IMR-90 (cell line): ENCODE data around the gene SLC39A11. TPM values are rescaled to one million over a fixed set of nuclear protein-coding genes. Genes with fewer than 3 reads are reported as not detected.

ENCODE experiments used
- ATAC-seq: fragments of 200-7000 bp; cut with Tn5 transposase; 2 replicates; pipeline ENCODE4 v1.9.1; 2020; ENCODE audit warnings: low read depth, mild to moderate bottlenecking, moderate library complexity
- BruUV-seq: library from RNA; stranded (reverse); fragments of 400-500 nt; replicated peaks from 2 replicates; lab custom pipeline; 2021; lab: Mats Ljungman, UMichigan
- CTCF ChIA-PET: fragments of 300-600 bp; formaldehyde crosslinking; extraction: SDS; loops from one replicate; lab custom pipeline; 2021; ENCODE audit warnings: antibody characterized with exemption; lab: Yijun Ruan, JAX
- POLR2A ChIA-PET: fragments of 300-600 bp; sonication (Branson Sonifier 250); formaldehyde crosslinking; loops from one replicate; lab custom pipeline; 2022; ENCODE audit warnings: antibody characterized with exemption; ENCODE audit not compliant: unreplicated experiment; lab: Charles Lee
- DNase-seq: peaks from one replicate; pipeline ENCODE4 v3.0.0; 2013
- H2AFZ ChIP-seq: replicated peaks from 2 replicates; pipeline ENCODE3; 2013; ENCODE audit warnings: low read length, mild to moderate bottlenecking; ENCODE audit not compliant: poor library complexity
- H2AK5ac ChIP-seq: 2 replicates; pipeline ENCODE4 v1.6.1; 2013; ENCODE audit warnings: low read depth, low read length, inconsistent platforms
- H2AK9ac ChIP-seq: replicated peaks from 2 replicates; pipeline ENCODE3; 2013; ENCODE audit warnings: mild to moderate bottlenecking, low read depth, low read length, moderate library complexity; ENCODE audit not compliant: poor library complexity
- H2BK120ac ChIP-seq: 2 replicates; pipeline ENCODE4 v1.6.1; 2013; ENCODE audit warnings: low read depth, low read length, inconsistent platforms
- H2BK15ac ChIP-seq: 3 replicates; pipeline ENCODE4 v1.6.1; 2013; ENCODE audit warnings: low read depth, low read length, inconsistent platforms
- H2BK20ac ChIP-seq: 2 replicates; pipeline ENCODE4 v1.6.1; 2013; ENCODE audit warnings: low read depth, mild to moderate bottlenecking, inconsistent platforms, low read length, moderate library complexity
- H2BK5ac ChIP-seq: 2 replicates; pipeline ENCODE4 v1.6.1; 2013; ENCODE audit warnings: mild to moderate bottlenecking, low read depth, low read length, inconsistent platforms; ENCODE audit not compliant: poor library complexity, severe bottlenecking
- H3K14ac ChIP-seq: replicated peaks from 2 replicates; pipeline ENCODE4 v1.6.1; 2013; ENCODE audit warnings: low read depth, low read length, inconsistent platforms
- H3K18ac ChIP-seq: 2 replicates; pipeline ENCODE4 v1.6.1; 2013; ENCODE audit warnings: low read depth, low read length, control low read depth
- H3K23ac ChIP-seq: 2 replicates; pipeline ENCODE4 v1.6.1; 2013; ENCODE audit warnings: low read depth, low read length, inconsistent platforms
- H3K27ac ChIP-seq: 2 replicates; pipeline ENCODE4 v1.5.1; 2013; ENCODE audit warnings: mild to moderate bottlenecking, control low read depth, low read length; ENCODE audit not compliant: insufficient read depth
- H3K27me3 ChIP-seq: 2 replicates; pipeline ENCODE4 v1.6.1; 2013; ENCODE audit warnings: low read length; ENCODE audit not compliant: control insufficient read depth, insufficient read depth
- H3K36me3 ChIP-seq: 2 replicates; pipeline ENCODE4 v1.6.1; 2013; ENCODE audit warnings: low read length, mixed read lengths; ENCODE audit not compliant: control insufficient read depth, insufficient read depth
- H3K4ac ChIP-seq: 2 replicates; pipeline ENCODE4 v1.6.1; 2013; ENCODE audit warnings: low read depth, low read length, inconsistent platforms
- H3K4me1 ChIP-seq: 2 replicates; pipeline ENCODE4 v1.6.1; 2013; ENCODE audit warnings: low read length, mixed read lengths; ENCODE audit not compliant: control insufficient read depth, insufficient read depth
- H3K4me2 ChIP-seq: 2 replicates; pipeline ENCODE4 v1.6.1; 2013; ENCODE audit warnings: low read depth, mild to moderate bottlenecking, control low read depth, low read length, moderate library complexity
- H3K4me3 ChIP-seq: 2 replicates; pipeline ENCODE4 v1.5.1; 2013; ENCODE audit warnings: low read depth, mild to moderate bottlenecking, control low read depth, low read length, moderate library complexity; ENCODE audit not compliant: insufficient read depth
- H3K56ac ChIP-seq: 2 replicates; pipeline ENCODE4 v1.6.1; 2013; ENCODE audit warnings: low read length, inconsistent platforms; ENCODE audit not compliant: insufficient read depth; ENCODE audit errors: extremely low read depth
- H3K79me1 ChIP-seq, 2 experiments: 2 replicates each; pipeline ENCODE4 v1.6.1; 2013; ENCODE audit warnings: low read length in 2 of 2, inconsistent platforms in 1 of 2, low read depth in 1 of 2
- H3K9ac ChIP-seq: 2 replicates; pipeline ENCODE4 v1.6.1; 2013; ENCODE audit warnings: low read depth, low read length, control low read depth
- H3K9me1 ChIP-seq: 2 replicates; pipeline ENCODE4 v1.6.1; 2013; ENCODE audit warnings: low read length, inconsistent platforms; ENCODE audit not compliant: insufficient read depth
- H3K9me3 ChIP-seq: 2 replicates; pipeline ENCODE4 v1.6.1; 2013; ENCODE audit warnings: low read length; ENCODE audit not compliant: control insufficient read depth, insufficient read depth
- H4K20me1 ChIP-seq: 2 replicates; pipeline ENCODE4 v1.6.1; 2013; ENCODE audit warnings: low read length, inconsistent platforms; ENCODE audit not compliant: insufficient read depth
- H4K5ac ChIP-seq: 2 replicates; pipeline ENCODE4 v1.6.1; 2013; ENCODE audit warnings: mild to moderate bottlenecking, low read depth, low read length, control low read depth
- H4K8ac ChIP-seq, 2 experiments: 2 replicates each; pipeline ENCODE4 v1.6.1; 2013; ENCODE audit warnings: low read depth in 2 of 2, low read length in 2 of 2, control low read depth in 1 of 2, inconsistent platforms in 1 of 2
- H4K91ac ChIP-seq: 2 replicates; pipeline ENCODE4 v1.6.1; 2013; ENCODE audit warnings: low read depth, low read length, inconsistent platforms; ENCODE audit not compliant: insufficient read depth
- BHLHE40 ChIP-seq: fragments of 150-350 bp; IDR thresholded peaks from 2 replicates; pipeline ENCODE4 v1.6.1; 2016; ENCODE audit warnings: mild to moderate bottlenecking, low read depth, low read length
- CEBPB ChIP-seq: IDR thresholded peaks from 2 replicates; pipeline ENCODE4 v1.6.1; 2012; ENCODE audit warnings: low read depth, low read length, improper control_type of control experiment
- CHD1 ChIP-seq: IDR thresholded peaks from 2 replicates; pipeline ENCODE4 v1.6.1; 2012; ENCODE audit warnings: low read depth, low read length, improper control_type of control experiment
- CTCF ChIP-seq: conservative IDR thresholded peaks from 2 replicates; pipeline ENCODE4 v1.5.1; 2012; ENCODE audit warnings: mild to moderate bottlenecking, low read depth, low read length, improper control_type of control experiment
- FOS ChIP-seq: fragments of 150-350 bp; IDR thresholded peaks from 2 replicates; pipeline ENCODE4 v1.6.1; 2016; ENCODE audit warnings: low read depth, low read length
- MAFK ChIP-seq: IDR thresholded peaks from 2 replicates; pipeline ENCODE4 v1.6.1; 2012; ENCODE audit warnings: low read depth, low read length, improper control_type of control experiment
- MAZ ChIP-seq: IDR thresholded peaks from 2 replicates; pipeline ENCODE4 v1.6.1; 2012; ENCODE audit warnings: low read depth, mild to moderate bottlenecking, low read length, improper control_type of control experiment, moderate library complexity, borderline replicate concordance
- NFE2L2 ChIP-seq: fragments of 150-350 bp; IDR thresholded peaks from 2 replicates; pipeline ENCODE4 v1.6.1; 2016; ENCODE audit warnings: low read depth, mild to moderate bottlenecking, low read length
- POLR2A ChIP-seq: IDR thresholded peaks from 2 replicates; pipeline ENCODE4 v1.6.1; 2012; ENCODE audit warnings: mild to moderate bottlenecking, low read depth, low read length
- RFX5 ChIP-seq: IDR thresholded peaks from 2 replicates; pipeline ENCODE4 v1.8.0; 2012; ENCODE audit warnings: low read depth, mild to moderate bottlenecking, low read length, moderate library complexity
- SMC3 ChIP-seq: fragments of 150-350 bp; IDR thresholded peaks from 2 replicates; pipeline ENCODE4 v1.6.1; 2016; ENCODE audit warnings: low read depth, mild to moderate bottlenecking, antibody characterized with exemption, low read length, moderate library complexity
- WGBS, 2 experiments: methylation state at CpG; one replicate each; pipeline versions ENCODE4 v1.1.5 to v1.1.7; 2013; ENCODE audit warnings: missing lambda C conversion rate in 2 of 2; ENCODE audit not compliant: insufficient read length in 1 of 2; ENCODE audit errors: extremely low coverage in 2 of 2; 5-methylcytosine and 5-hydroxymethylcytosine counted together
- dilution Hi-C: fragments of 300-500 bp; cut with HindIII; formaldehyde crosslinking; loops from one replicate; pipeline ENCODE4 v1.14.3; 2018; ENCODE audit warnings: low sequenced_read_pairs; ENCODE audit not compliant: unreplicated experiment
- in situ Hi-C: fragments of 300-500 bp; cut with MboI; formaldehyde crosslinking; loops from 3 replicates; pipeline ENCODE4 v1.14.3; 2019; ENCODE audit warnings: low sequenced_read_pairs, inconsistent platforms, mixed read lengths
- intact Hi-C: fragments of 100-400 bp; cut with micrococcal nuclease; formaldehyde crosslinking; loops from 2 replicates; pipeline ENCODE4 v1.10.0; 2022
- polyA plus RNA-seq, 3 experiments: library from polyadenylated mRNA; depleted of rRNA; stranded (reverse); fragments of >200 nt; gene quantifications; 2 replicates each; pipeline ENCODE4 v1.2.3, GENCODE V29; 2012; ENCODE audit warnings: low replicate concordance in 1 of 3
- total RNA-seq: library from RNA; depleted of rRNA; stranded (reverse); fragments of >200 nt; gene quantifications from 2 replicates; pipeline ENCODE4 v1.2.3, GENCODE V29; 2012

Gene SLC39A11
- total and polyA plus RNA-seq, 2 of the 4 experiments (the other 2 are of a cell fraction), result 8.8 to 14.3 TPM

GRCh38 chr17:72913142-72913682 is 179.3 kb downstream of the SLC39A11 start:
- Histone ChIP-seq H3K23ac (no peak overlapping the region), H4K91ac (no peak overlapping the region), H3K27ac (no peak overlapping the region), H3K9me1 (no peaks in the 10 kb centered on the region), H3K27me3 (no peaks in the 10 kb centered on the region), H4K5ac (no peak overlapping the region), H3K36me3 (no peaks in the 10 kb centered on the region; the same call in 1 of the 2 replicates), H3K14ac (no peak overlapping the region), H3K9me3 (peaks cover 5% of the 10 kb centered on the region; the same call in 1 of the 2 replicates), H3K4me1 (no peaks in the 10 kb centered on the region), H4K20me1 (no peaks in the 10 kb centered on the region), H2BK20ac (no peak overlapping the region), H3K56ac (no peak overlapping the region), H3K79me1 (no peaks in the 10 kb centered on the region), H2BK15ac (no peak overlapping the region), H3K4me3 (no peak overlapping the region), H2AFZ (no peak overlapping the region), H3K4me2 (no peak overlapping the region), H3K18ac (no peak overlapping the region), H3K9ac (no peak overlapping the region), H2AK9ac (no peak overlapping the region), H4K8ac (no peak overlapping the region), H2AK5ac (no peak overlapping the region), H2BK120ac (no peak overlapping the region), H2BK5ac (no peak overlapping the region), H3K4ac (no peak overlapping the region)
- dilution Hi-C loops (no loop called here), in situ Hi-C loops (no loop called here), intact Hi-C loops (no loop called here)
- ATAC-seq (no peak), DNase-seq (no peak)
- WGBS, 2 experiments, result 100% methylated on average over 2 of the region's 5 CpGs; no CpG with 5 or more reads in 1 of the 2 experiments
- TF ChIP-seq RFX5 (no peak), CEBPB (no peak), FOS (no peak), BHLHE40 (no peak), POLR2A (no peak), SMC3 (no peak), MAZ (no peak), CHD1 (no peak), NFE2L2 (no peak), MAFK (no peak), CTCF (no peak)
- ChIA-PET POLR2A (no interaction called here), CTCF (no interaction called here)
- BruUV-seq, result no TSS peak
